ENCODE data around the gene EPB41. TPM values are rescaled to one million over a fixed set of nuclear protein-coding genes. Genes with fewer than 3 reads are reported as not detected.

The EPB41 gene
- total and polyA plus RNA-seq, 9 of the 15 experiments (the other 6 are each of a cell fraction or from before 2014, with no cell fraction given) = 3.7 to 213 (median 141) TPM

GRCh38 chr1:28882009-28882628 is 32.2 kb upstream of the EPB41 start (continued):
- no peak for TF ChIP-seq FOXO4 (CRISPR knock-in tag; IDR thresholded peaks at IDR 0.05)
- TF ChIP-seq ZFP36 (IDR thresholded peaks at IDR 0.05; ENCODE audit: low read depth, low read length, partially characterized antibody) = peak; percentile 70
- no peak for TF ChIP-seq U2AF1 (optimal IDR thresholded peaks at IDR 0.05; ENCODE audit: low read depth, low read length)
- TF ChIP-seq DIDO1 (tag; IDR thresholded peaks at IDR 0.05; ENCODE audit: low read depth) = no peak
- TF ChIP-seq HMGXB4 (CRISPR knock-in tag; IDR thresholded peaks at IDR 0.05) = no peak
- TF ChIP-seq GMEB1 (CRISPR knock-in tag; IDR thresholded peaks at IDR 0.05) = no peak
- TF ChIP-seq KLF6 (CRISPR knock-in tag; IDR thresholded peaks at IDR 0.05; ENCODE audit: borderline replicate concordance) = no peak
- TF ChIP-seq ZFX (CRISPR knock-in tag; IDR thresholded peaks at IDR 0.05) = no peak
- no peak for TF ChIP-seq FOXA3 (CRISPR knock-in tag; conservative IDR thresholded peaks at IDR 0.05 in 1 of 2, IDR thresholded peaks at IDR 0.05 in 1 of 2)
- TF ChIP-seq DMBX1 (CRISPR knock-in tag; IDR thresholded peaks at IDR 0.05; ENCODE audit: borderline replicate concordance) = peak; percentile 83
- peak; percentile 84; the same call in 1 of the 2 replicates for TF ChIP-seq ARID3A (IDR thresholded peaks at IDR 0.05; ENCODE audit: borderline replicate concordance, low read depth, low read length)
- no peak for TF ChIP-seq ZNF354B (CRISPR knock-in tag; IDR thresholded peaks at IDR 0.05)
- no peak for TF ChIP-seq ZFP1 (CRISPR knock-in tag; IDR thresholded peaks at IDR 0.05)
- TF ChIP-seq ZNF224 (CRISPR knock-in tag; IDR thresholded peaks at IDR 0.05) = no peak
- no peak for TF ChIP-seq NCOA4 (IDR thresholded peaks at IDR 0.05; ENCODE audit: partially characterized antibody)
- no peak for TF ChIP-seq MBD1 (CRISPR knock-in tag; IDR thresholded peaks at IDR 0.05)
- no peak for TF ChIP-seq ZKSCAN8 (CRISPR knock-in tag; IDR thresholded peaks at IDR 0.05)
- TF ChIP-seq C11orf30 (IDR thresholded peaks at IDR 0.05; ENCODE audit: low read depth) = peak; percentile 33; the same call in 1 of the 2 replicates
- no peak for TF ChIP-seq BCL6 (CRISPR knock-in tag; IDR thresholded peaks at IDR 0.05)
- 0 out of 2 replicates have a peak, but pooled peaks have one; percentile 60 for TF ChIP-seq ZNF12 (CRISPR knock-in tag; IDR thresholded peaks at IDR 0.05)
